ENCODE data around the gene EIPR1.

Gene EIPR1

GRCh38 chr2:3377612-3378432, at the start of gene EIPR1:
Gene EIPR1 (minus strand): TSS chr2:3377818. CDS start chr2:3377689, 129 bp downstream.
- DNase-seq = peak; percentile 94

DNA sequence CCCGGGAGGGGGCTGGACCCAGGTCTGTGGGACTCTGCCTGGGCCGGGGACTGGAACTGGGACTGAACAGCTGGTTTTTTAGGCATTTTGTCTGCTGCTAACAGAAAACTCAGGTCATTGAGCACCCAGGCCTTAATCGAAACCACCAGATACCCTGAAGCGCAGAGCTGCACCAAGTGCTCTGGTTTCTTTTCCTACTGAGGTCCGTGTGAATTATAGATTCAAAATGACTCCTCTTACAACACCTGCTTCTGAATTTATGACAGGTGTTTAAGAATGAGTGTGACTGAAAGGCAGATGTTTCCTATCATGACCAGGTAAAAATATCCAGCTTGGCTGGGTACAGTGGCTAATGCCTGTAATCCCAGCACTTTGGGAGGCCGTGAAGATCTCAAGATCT, 49.7 kb upstream of the EIPR1 start:
- DNase-seq = no peak

- no peak for DNase-seq
Measured at GRCh38 chr2:3426615-3427014, 49.0 kb upstream of the EIPR1 start.

- DNase-seq = no peak
Measured at GRCh38 chr2:3424171-3424795, 46.7 kb upstream of the EIPR1 start.

DNA sequence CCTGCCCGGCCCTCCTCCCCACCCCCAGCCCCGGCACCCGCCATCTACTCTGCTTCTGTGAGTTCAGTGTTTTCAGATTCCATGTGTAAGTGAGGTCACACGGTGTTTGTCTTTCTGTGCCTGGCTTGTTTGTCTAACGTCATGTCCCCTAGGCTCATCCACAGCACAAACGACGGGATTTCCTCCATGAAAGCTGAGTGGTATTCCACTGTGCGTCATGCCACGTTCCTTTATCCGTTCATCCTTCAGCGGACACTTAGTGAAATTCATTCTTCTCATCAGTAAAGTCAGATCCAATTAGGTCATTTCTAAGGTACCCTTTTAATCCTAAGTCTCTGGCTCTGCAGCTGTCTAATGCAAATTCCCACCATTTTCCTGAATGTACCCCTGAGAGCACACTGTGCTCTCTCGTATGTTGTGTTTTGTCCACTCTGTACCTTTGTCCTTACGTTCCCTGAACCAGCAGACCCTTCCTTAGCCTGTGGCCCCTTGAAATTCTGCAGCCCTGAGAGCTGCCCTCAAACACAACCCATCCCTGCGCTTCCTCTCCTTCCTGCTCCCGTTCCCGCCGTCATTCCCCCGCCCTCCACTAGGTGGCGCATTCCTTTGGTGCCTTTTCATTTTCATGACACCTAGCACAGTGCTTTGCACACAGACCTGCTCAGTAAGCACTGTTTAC, 46.0 kb upstream of the EIPR1 start:
- peak; percentile 12 for DNase-seq

DNA sequence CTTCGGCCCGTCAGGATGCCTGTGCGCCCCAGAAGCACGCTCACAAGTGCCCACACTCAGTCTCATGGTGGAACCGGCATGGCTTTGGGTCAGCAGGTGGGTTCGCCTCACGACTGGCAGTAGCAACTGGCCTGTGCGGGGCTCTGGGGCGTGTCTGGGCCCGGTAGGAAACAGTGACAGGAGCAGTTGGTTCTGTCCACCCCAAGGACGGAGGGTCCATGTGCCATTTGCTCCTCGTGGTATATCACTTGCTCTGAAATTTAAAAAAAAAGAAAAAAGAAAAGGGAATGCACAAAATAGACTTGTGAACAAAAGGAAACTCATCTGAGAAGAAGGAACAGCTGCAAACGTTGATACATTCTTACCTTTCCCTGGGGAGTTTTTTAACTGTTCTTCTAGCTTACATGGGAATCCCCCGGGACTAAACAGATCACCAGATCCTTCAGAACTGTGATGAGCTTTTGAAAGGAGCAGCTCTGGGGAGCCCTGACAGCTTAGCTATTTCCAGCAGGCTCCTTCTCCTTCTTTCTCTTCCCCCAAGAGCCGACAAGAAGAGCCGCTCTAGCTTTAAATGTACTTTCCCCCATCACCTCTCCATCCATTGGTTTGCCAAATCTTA, 44.7 kb upstream of the EIPR1 start:
- no peak for DNase-seq

- no peak for DNase-seq
Measured at GRCh38 chr2:3421580-3421979, 44.0 kb upstream of the EIPR1 start.

GRCh38 chr2:3420769-3421397, 43.3 kb upstream of the EIPR1 start:
- DNase-seq = no peak

- no peak for DNase-seq
Measured at GRCh38 chr2:3420076-3420768, 42.6 kb upstream of the EIPR1 start.

- no peak for DNase-seq
Measured at GRCh38 chr2:3418766-3419404, 41.3 kb upstream of the EIPR1 start.

DNA sequence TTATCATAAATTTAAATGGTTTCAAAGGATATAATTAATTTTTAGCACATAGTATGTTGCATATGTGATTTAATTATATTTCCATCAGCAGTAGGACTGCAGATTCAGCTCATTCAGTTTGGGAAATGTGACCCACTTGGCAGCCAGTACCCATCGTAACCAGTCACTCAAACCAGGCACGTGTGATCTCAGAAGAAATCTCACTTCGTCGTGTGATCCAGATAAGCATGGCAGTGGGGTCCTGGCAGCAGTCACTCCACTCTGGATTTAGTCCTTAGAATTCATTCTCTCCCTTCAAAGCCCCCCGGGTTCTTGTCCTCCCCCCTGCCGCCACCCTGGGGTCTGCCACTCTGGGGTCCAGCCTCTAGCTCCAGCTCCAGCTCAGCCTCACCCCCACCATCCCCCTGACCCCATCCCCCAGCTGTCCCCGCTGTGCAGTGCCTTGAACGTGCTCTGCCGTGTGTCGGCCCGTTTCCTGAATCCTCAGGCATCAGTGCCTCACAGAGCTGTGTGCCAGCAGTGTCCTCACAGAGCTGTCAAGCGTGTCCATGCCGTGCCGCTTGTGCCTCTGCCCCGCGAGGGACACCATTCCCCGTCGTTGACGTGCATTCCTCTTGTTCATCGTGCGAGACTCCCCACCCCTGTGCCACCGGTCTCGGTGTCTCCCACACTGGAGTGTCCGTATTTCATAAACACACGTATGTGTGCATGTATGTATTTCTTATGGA, 36.7 kb upstream of the EIPR1 start:
- no peak for DNase-seq

DNA sequence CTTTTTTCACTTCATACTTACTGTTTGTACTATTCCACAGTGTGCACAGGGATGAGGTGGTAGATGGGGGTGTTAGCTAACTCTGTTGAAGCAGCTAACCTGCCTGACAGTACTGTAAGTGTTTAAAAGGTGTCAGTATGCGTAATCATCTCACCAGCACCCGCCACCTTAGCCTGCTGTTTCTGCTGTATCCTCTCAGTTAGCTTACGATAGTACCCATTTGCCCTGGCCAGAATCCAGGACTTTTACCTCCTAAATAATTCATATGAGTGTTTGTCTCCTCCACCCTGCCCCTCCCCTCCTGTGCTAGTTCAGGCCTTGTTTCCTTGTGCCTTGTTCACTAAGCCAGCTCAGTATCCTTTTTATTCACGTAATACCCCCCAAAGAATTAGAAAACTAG, 36.1 kb upstream of the EIPR1 start:
- no peak for DNase-seq

- no peak for DNase-seq
Measured at GRCh38 chr2:3411103-3411502, 33.5 kb upstream of the EIPR1 start.

DNA sequence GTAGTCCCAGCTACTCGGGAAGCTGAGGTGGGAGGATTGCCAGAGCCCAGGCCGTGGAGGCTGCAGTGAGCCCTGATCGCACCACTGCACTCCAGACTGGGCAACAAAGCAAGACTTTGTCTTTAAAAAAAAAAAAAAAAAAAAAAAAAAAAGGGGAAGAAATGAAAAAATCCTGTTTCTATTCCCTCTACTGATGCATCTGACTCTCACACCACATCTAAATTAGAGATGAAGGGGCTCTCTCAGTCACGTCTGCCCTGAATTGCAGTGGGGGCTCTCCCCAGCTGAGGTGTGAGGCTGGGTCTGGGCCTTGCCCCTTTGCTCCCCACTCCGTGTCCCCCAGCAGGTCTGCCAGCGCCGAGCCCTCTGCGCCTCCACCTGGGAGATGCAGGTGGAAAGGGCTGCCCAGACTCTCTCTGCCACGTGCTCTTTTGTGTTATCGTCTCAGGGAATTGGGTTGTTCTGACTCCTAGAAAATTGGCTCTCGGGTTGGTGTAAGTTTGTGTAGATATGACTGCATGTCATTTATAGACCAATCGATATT, 32.1 kb upstream of the EIPR1 start:
- DNase-seq = no peak

DNA sequence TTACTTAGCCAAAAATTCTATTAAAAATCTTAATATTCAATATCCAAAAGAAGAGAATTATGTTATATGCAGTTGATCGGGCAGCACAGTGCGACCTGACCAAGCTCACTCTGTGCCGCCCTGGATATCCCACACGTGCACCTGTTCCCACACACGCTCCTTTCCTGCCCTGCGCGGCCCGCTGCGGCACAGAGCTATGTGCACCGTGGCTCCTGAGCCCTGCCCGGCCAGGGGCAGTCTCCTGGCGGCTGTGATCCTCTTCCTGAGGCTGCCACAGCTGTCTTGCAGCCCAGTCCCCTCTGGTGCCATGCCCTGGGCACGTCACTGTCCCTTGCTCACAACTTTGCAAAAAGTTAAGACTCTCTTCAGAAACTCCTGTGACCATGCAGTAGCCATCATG, 31.2 kb upstream of the EIPR1 start:
- no peak for DNase-seq

DNA sequence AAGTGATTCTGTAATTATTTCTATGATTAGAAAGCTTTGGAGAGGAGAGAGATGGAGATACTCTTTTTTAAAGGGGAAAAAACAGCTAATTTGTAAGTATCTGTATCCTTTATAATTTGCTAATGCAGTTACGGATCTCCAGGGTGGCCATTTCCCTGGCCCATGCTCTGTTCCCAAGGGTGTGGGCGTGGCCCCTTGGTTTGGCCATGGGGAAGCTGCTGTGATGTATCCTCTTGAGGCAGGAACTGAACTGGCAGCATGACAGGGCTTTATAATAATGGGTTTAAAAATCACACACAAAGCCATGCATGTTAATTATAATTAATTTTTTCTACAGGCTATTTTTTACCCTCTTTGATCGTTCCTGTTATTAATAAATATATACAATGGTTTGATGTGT, 28.9 kb upstream of the EIPR1 start:
- no peak for DNase-seq

- no peak for DNase-seq
Measured at GRCh38 chr2:3405876-3406275, 28.3 kb upstream of the EIPR1 start.

DNA sequence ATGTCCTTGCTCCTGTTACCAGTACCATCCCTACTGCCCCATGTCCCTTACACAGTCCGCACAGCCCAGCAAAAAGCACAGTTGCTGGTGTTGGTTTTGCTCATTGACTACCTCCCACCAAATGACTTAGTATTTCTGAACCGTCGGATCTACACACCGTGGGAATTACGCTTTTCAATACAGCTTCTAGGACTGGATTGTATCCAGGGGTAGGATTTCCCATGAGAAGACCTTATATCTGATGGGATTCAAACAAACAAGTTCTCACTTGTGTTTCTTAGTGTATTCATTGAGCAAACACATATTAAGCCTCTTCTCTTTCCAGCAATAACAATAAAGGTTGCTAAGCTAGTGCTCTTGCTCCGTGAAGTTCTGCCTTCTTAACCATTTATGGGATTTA, 27.7 kb upstream of the EIPR1 start:
- DNase-seq = no peak

DNA sequence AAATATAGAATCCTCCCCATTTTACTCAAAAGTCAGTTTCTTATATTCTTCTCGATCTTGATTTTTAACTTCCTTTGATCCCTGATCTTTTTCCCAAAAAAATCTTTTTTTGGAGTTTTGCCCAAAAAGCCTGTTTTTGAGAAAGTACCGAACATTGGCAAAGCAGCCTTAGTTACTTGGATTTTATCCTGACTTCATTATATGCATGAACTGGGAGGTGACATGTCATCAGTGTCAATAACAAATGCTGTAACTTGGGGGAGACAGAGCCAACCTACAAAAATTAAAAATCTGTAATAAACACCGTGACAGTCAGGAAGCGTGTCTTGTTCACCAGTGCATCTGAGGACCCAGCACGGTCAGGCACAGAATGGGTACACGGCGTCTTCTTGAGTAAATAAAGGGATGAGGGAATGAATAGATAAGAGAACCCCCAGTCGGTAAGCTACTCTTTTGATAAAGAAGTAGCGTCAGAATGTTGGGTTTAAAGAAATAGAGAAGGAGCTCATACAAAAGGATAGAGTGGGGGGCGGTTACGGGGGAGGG, 26.8 kb upstream of the EIPR1 start:
- DNase-seq = no peak

DNA sequence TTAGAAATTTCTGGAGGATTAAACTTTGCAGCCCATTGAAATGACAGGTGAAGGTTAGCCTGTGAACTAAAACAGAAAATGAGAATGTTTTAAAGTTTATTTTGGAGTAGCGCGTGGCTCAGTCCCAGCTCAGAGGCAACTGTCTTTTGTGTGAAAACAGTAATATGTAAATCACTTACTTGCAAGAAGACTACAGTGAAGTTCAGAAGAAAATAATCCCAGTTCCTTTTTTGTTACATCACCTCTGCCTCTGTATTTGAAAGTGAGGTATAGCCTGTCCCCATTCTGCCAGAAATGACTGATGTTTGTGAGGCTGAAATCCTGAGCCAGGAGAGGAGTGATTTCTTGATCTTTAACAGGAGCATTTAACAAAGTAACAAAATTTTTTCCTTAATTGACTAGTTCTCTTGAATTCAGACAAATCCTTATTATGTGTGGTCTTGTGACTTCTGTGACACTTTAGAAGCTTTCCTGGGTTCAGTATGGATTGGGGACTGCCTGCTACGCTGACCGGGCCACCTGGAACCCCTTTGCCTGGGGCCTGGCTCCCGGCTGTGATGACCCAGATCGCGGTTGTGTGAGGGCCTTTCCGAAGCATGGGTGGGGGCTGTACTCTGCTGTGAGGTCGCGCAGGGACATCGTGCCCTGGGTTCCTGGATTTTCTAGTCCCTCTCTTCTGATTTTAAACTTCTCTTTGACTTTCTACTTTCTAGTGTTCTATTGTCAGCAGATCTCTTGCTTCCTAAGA, 26.1 kb upstream of the EIPR1 start:
- no peak for DNase-seq

All from NCI-H1048 (cell line).